Measurements from ENCODE around the gene TOLLIP.
"Not testable (repeated sequence)": the region's sequence is repeated elsewhere in the genome, so short reads cannot be mapped to it uniquely, and the experiment has no call there.

Gene TOLLIP

GRCh38 chr11:1309498-1310317 is at the start of gene TOLLIP:
TSS of gene TOLLIP (minus strand) at chr11:1309632. CDS start at chr11:1309498, 134 bp downstream.
- peak; percentile 96 for DNase-seq (ENCODE audit: low spot score)

DNA sequence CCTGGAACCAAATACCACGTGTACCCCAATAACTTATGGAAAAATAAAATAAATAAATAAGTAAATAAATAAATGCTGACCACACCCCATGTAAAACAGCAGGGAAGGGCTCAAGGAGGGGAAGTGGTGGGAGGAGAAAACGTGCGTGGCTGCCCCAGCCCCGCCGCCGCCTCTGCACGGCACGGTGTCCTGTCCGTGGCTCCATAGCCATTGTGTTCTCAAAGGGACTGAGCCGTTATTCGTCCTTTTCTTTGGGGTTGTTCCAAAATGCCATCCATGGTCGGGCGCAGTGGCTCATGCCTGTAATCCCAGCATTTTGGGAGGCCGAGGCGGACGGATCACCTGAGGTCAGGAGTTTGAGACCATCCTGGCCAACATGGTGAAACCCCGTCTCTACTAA is 49.5 kb upstream of the TOLLIP start:
- not testable (repeated sequence) for DNase-seq (ENCODE audit: low spot score)

DNA sequence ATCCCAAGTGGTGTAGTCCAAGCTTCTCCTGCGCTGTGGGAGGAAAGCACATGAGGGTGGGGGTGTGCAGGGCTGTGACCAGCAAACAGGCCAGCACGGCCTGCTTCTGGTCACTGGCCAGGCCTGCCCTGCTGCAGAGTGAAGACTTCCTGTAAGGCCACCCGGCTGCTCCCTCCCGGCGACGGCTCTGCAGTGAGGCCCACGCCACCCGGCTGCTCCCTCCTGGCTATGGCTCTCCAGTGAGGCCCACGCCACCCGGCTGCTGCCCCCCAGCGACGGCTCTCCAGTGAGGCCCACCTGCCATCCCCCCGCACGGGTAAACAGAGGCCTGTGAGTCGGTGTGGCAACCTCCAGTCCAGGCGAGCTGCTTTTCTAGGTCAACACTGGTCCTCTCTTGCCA is 48.9 kb upstream of the TOLLIP start:
- no peak for DNase-seq (ENCODE audit: low spot score)

- no peak for DNase-seq (ENCODE audit: low spot score)
Measured at GRCh38 chr11:1356478-1356960, 47.1 kb upstream of the TOLLIP start.

DNA sequence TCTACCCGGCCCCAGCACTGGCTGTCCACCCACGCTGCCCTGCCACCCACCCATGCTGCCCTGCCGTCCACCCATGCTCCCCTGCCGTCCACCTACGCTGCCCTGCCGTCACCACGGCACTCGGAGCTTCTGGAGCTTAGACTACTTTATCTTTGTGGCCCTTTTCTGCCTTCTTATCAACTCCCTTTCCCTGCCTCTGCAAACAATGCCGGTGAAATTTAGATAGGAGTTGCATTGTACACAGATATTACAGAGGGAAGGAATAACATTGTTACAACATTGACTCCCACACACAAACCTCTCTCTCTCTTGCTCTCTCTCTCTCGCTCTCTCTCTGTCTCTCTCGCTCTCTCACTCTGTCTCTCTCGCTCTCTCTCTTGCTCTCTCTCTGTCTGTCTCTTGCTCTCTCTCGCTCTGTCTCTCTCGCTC is 46.6 kb upstream of the TOLLIP start:
- DNase-seq (ENCODE audit: low spot score) = no peak

DNA sequence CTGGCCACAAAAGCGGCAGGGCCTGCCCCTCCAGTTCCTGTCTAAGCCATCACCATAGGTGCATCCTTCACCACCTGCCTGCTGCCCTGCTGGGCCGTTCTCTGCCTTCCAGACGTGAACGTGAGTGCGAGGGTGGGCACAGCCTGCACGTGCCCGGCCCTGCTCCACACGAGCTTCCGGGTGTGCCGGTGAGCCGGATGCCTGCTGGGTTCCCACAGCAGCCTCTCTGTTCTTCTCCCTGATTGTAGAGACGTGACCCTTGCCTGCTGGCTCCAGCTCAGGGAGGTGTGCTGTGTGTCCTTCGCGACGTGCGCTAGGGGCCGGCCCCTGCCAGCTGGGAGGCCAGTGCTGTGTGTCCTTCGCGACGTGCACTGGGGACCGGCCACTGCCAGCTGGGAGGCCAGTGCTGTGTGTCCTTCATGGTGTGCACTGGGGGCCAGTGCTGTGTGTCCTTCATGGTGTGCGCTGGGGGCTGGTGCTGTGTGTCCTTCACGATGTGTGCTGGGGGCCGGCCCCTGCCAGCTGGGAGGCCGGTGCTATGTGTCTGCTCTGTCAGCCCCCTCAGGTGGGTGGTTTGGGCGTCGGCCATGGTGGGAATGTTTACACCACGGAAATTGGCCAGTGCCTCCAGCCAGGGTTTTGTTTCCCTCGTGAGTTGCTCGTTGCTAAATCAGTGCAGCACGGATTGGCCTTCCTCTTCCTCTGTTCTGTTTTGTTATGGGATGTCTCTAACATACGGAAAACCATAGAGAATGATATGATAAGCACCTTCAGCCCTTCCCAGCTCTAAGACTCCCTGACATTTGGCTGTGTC is 44.9 kb upstream of the TOLLIP start:
- no peak for DNase-seq (ENCODE audit: low spot score)

GRCh38 chr11:1353383-1354124 is 44.1 kb upstream of the TOLLIP start:
- DNase-seq (ENCODE audit: low spot score) = no peak

DNA sequence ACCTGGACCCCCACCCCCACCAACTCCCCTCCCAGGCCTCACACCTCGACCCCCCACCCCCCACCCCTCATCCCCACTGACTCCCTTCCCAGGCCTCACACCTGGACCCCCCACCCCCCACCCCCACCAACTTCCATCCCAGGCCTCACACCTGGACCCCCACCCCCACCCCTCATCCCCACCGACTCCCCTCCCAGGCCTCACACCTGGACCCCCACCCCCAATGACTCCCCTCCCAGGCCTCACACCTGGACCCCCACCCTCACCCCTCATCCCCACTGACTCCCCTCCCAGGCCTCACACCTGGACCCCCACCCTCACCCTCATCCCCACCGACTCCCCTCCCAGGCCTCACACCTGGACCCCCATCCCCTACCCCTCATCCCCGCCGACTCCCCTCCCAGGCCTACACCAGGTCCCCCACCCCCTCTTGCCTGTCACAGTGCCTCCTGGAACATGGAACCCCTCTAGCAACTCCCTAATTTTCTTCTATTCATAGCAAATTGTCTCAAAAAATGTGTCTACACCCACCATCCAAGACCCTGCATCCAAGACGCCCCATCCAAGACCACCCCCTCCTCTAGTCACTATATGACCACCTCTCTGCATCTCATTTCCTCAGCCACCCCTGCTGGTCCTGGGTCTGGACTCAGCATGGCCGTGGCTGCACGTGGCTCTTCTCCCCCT is 43.4 kb upstream of the TOLLIP start:
- DNase-seq (ENCODE audit: low spot score) = no peak

DNA sequence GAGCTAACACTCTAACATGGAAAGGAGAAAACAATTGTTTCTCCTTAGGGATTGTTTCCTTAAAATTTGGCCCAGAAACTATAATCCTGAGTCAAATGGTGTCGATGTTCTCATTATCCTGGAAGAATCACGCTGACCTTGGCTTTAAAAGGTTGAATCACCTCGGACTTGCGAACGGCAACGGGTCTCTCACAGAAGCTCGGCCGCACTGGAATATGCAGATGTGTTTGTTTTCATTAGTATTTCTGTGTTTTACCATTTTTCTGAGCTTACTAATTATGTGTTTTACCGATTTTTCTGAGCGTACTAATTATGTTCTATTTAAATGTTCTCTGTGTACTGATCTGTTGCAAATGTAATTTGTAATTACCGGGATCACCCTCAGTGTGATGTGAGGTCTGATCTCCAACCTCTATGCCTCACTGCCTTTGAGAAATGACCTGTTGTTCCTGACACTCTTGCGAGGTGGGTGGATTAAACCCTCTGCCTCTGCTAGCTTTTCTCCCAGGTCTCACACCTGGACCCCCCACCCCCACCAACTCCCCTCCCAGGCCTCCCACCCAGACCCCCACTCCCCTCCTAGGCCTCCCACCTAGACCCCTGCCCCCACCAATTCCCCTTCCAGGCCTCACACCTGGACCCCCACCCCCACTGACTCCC is 42.0 kb upstream of the TOLLIP start:
- no peak for DNase-seq (ENCODE audit: low spot score)

DNA sequence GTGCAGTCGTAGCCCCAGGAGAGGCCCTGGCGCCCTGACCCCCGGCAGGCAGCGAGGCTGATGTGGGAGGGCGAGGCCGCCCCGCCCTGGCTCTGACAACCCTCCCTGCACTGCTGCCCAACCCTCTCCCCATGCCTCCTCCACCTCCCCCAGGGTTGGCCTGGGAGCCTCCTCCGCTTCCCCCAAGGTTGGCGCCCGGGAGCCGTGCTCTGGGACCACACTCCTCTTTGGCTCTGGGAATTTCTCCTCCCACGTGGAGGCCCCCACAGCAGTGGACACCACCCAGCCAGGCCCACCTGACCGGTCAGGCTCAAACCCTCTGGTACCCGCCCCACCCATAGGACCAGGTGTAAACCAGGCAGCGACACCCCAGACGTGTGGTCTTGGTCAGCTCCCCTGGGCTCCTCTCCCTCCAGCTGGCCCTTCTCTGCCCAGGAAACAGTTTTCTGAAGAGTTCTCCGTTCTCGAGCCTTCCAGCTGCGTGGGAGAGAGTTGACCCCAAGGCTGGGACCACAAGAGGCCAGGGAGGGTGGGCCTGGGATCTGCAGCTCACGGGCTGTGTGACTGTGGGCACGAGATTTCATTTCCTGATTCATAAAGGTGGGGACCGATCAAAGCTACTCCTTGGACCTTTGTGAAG is 40.8 kb upstream of the TOLLIP start:
- DNase-seq (ENCODE audit: low spot score) = no peak

DNA sequence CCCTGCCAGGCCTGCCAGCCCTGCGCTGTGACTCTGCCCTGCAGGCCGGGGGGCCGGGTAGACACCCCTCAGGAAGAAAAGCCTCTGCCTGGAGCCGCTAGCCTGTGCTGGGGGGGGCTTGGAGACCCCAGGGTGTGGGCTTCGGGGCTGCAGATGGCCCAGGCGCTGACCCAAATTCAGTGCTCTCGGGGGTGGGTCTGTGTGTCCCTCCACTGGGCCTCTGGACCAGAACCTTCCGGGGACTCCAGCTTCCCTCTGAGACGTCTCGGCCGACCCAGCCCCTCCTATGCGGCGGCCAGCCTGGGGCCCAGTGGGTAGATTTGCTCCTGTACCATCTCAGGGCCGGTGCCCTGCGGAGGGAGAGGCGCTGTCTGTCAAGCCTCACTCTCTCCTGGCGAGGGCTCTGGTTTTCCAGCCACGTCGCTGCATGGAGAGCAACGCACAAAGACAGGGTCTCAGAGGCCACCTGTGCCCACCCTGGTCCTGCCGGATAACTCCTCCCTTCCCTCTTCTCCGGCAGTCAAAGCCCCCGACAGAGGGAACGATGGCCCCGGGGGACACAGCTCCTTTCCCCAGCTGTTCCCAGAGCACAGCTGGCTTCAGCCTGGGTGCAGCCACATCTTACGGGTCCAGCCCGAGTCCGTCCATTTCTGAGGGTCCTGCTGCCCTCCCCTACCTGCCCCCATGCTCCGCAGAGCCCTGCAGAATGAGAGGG is 40.1 kb upstream of the TOLLIP start:
- no peak for DNase-seq (ENCODE audit: low spot score)

- no peak for DNase-seq (ENCODE audit: low spot score)
Measured at GRCh38 chr11:1348796-1349326, 39.4 kb upstream of the TOLLIP start.

GRCh38 chr11:1348146-1348795 is 38.8 kb upstream of the TOLLIP start:
- no peak for DNase-seq (ENCODE audit: low spot score)

DNA sequence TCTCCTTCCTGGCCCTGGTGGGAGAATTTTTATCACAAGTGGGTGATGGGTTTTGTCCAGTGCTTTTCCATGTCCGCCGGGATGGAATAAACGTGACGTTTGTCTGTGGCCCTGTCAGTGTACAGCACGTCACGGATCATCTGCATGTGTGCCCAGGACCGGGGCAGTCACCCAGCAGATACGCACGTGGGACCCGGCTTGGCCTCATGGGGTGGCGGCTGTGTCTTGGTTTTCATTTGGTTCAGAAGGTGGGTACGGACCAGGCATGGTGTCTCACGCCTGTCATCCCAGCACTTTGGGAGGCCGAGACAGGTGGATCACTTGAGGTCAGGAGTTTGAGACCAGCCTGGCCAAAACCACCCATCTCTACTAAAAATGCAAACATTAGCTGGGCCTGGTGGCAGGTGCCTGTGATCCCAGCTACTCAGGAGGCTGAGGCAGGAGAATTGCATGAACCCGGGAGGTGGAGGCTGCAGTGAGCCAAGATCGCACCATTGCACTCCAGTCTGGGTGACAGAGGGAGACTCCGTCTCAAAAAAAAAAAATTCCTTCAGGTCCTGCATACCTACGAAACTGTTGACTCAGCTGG is 38.1 kb upstream of the TOLLIP start:
- not testable (repeated sequence) for DNase-seq (ENCODE audit: low spot score)

- DNase-seq (ENCODE audit: low spot score) = no peak
Measured at GRCh38 chr11:1346669-1347390, 37.4 kb upstream of the TOLLIP start.

GRCh38 chr11:1345737-1346513 is 36.5 kb upstream of the TOLLIP start:
- no peak for DNase-seq (ENCODE audit: low spot score)

- no peak for DNase-seq (ENCODE audit: low spot score)
Measured at GRCh38 chr11:1344056-1344635, 34.7 kb upstream of the TOLLIP start.
